Adipocyte (in vitro differentiated cells): ENCODE measurements around the gene OS9.

ENCODE experiments used
- DNase-seq: peaks from one replicate; pipeline ENCODE4 v3.0.0-alpha.2; 2015; ENCODE audit warnings: low read depth
- H3K27me3 ChIP-seq: replicated peaks from 2 replicates; pipeline ENCODE4 v1.7.0; 2013; ENCODE audit warnings: mild to moderate bottlenecking, low read length, moderate library complexity; ENCODE audit not compliant: control insufficient read depth, insufficient read depth
- H3K36me3 ChIP-seq: 2 replicates; pipeline ENCODE4 v1.7.0; 2013; ENCODE audit warnings: low read length, mild to moderate bottlenecking, moderate library complexity; ENCODE audit not compliant: control insufficient read depth, insufficient read depth, severe bottlenecking
- H3K4me1 ChIP-seq: 2 replicates; pipeline ENCODE4 v1.7.0; 2013; ENCODE audit warnings: mild to moderate bottlenecking, low read length, moderate library complexity; ENCODE audit not compliant: control insufficient read depth, insufficient read depth
- H3K4me3 ChIP-seq: 2 replicates; pipeline ENCODE4 v1.7.0; 2013; ENCODE audit warnings: mild to moderate bottlenecking, low read length, moderate library complexity
- H3K9ac ChIP-seq: 2 replicates; pipeline ENCODE4 v1.7.0; 2013; ENCODE audit warnings: mild to moderate bottlenecking, low read length, moderate library complexity
- H3K9me3 ChIP-seq: 2 replicates; pipeline ENCODE4 v1.7.0; 2013; ENCODE audit warnings: mild to moderate bottlenecking, low read length, moderate library complexity; ENCODE audit not compliant: control insufficient read depth

Gene OS9

DNA sequence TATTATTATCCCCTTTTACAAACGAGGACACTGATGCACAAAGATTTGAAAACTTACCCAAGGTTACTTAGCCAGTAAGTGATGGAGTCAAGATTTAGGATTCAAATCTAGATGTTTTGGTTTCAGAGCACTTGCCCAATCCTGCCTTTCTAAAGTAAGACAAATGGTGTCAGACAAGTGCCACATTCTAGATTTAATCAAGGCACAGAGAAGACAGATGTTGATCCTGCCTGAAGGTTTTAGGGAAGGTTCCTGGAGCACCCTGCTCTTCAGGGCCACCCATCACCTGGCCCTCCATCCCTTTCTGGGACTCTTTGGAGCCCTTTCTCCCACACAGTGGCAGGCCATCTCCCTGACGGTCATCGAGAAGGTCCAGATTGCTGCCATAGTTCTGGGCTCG, 63.8 kb downstream of the OS9 start:
- peaks cover 13% of the 10 kb centered on the region for H3K27me3 ChIP-seq
- H3K9ac ChIP-seq, result no peak overlapping the region

DNA sequence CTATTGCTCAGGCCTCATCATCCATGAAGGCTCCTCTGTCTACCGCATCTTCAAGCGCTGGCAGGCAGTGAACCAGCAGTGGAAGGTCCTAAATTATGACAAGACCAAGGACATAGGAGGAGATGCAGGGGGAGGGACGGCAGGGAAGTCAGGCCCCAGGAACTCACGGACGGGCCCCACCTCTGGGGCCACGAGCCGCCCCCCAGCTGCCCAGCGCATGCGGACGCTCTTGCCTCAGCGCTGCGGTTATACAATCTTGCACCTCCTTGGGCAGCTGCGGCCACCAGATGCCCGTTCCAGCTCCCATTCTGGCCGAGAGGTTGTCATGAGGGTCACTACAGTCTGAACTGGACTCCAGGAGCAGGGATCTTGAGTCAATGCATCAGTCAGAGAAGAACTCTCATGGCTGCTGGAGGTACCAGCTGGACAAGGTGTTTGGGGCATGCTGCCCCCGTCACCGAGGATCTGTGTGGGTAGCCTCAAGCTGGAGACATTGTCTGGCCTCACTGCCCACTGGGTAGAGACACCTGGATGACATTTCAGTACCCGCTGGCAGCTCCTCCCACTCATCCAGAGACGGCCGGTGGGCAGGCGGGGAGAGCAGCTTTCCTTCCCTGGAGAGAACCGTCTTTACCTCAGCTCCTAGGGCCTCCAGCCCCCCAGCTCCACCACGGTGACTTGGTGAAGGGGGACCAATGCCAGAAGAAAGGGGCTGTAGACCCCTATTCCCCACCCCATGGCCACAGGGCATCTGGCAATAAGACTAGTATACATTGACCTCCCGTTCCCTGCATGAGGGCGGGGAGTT, 64.8 kb downstream of the OS9 start:
- Histone ChIP-seq H3K4me1 (peaks cover 4% of the 10 kb centered on the region), H3K27me3 (peaks cover 17% of the 10 kb centered on the region), H3K4me3 (no peak overlapping the region), H3K9ac (no peak overlapping the region), H3K36me3 (no peaks in the 10 kb centered on the region), H3K9me3 (no peaks in the 10 kb centered on the region)
- DNase-seq, result no peak

More for the DNA sequence above, 63.8 kb downstream of the OS9 start:
- Histone ChIP-seq H3K9me3 (no peaks in the 10 kb centered on the region), H3K4me1 (peaks cover 6% of the 10 kb centered on the region), H3K36me3 (no peaks in the 10 kb centered on the region), H3K4me3 (no peak overlapping the region)
- no peak for DNase-seq

DNA sequence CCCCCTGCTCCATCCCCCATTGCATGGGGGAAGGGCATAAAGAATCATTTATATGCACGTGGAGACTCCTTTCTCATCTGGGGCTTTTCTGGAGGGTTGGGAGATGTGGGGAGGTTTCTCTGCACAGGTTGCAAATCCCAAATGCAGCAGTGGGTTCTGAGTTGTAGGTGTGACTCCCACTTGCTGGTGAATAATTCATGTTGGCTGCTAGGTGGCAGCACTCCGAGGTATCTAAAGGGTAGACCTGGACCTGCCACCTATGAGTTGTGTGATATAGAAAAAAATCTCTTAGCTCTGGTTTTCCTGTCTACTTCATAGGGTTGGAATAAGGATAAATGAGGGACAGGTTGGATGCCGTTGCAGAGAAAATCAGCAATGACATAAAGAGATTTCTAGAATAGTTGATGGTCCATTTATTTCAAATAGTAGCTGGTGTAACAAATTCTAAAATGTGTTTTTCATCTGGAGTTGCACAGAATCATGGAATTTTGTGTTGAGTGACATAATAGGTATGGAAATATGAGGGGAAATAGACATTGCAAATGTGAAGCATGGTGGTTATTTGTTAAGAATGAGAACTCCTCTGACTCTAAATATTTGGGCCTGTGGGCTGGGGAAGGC, 65.5 kb downstream of the OS9 start:
- no peaks in the 10 kb centered on the region for H3K36me3 ChIP-seq
- H3K9ac ChIP-seq, result no peak overlapping the region
- peaks cover 4% of the 10 kb centered on the region for H3K4me1 ChIP-seq
- peak; percentile 34 for DNase-seq
- peaks cover 22% of the 10 kb centered on the region for H3K27me3 ChIP-seq
- H3K4me3 ChIP-seq, result no peak overlapping the region
- H3K9me3 ChIP-seq, result no peaks in the 10 kb centered on the region

DNA sequence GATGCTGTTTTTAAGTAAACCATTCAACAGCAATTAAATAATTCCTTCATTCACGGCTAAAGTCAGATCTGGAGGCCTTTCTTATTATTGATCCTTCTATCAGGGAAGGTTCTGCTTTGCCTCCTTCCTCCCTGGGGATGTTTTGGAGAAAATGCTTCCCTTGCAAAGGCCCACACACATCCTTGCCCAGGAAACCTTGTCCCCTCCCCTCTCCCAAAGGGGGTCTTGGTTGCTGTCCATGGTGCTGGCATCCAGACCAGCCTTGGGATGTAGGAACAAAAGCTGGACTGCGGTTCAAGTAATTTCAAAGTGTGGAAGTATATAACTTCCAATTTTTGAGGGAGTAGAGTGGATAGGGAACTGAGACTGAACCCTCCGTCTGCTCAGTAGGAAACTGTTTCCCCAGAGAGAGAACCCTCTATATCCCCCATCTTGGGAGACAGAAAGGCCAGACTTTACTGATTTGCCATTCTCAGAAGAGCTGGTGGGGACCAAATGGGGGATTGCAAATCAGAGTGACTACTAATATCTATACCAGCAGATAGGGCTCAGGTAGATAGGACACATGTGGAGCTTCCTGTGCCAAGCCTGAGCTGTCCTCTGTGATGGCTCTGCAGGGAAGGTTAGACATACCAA, 66.5 kb downstream of the OS9 start:
- Histone ChIP-seq H3K27me3 (peaks cover 30% of the 10 kb centered on the region), H3K9ac (no peak overlapping the region), H3K36me3 (no peaks in the 10 kb centered on the region), H3K4me3 (no peak overlapping the region), H3K4me1 (peaks cover 13% of the 10 kb centered on the region), H3K9me3 (no peaks in the 10 kb centered on the region)
- DNase-seq, result no peak

DNA sequence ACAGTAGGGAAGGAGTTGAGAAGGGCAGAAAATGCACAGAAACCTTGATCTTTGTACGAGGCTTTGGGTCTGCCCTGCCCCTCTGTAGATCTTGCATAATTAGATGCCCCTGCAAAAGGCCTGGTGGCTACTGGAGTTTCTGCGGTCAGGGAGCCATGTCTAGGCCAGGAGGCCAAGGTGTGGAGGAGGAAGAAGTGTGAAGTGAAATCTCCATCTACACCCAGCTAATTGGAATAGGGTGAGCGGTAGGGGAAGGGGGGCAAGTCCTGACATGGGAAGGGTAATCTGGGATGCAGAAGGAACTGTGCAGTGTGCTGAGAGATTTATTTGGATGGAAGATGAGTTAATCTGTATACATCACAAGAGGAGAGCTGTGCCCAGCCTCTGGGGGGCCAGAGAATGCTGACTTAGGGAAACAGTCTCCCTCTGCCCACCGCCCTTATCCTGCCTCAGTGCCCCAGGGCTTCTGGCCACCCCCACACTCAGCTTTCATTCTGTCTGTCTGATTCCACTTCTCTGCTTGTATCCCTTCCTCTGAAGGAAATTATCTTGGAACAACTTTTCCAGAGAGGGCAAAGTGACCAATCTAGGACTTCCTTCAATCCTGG, 67.6 kb downstream of the OS9 start:
- Histone ChIP-seq H3K36me3 (no peaks in the 10 kb centered on the region), H3K9ac (no peak overlapping the region), H3K27me3 (peaks cover 38% of the 10 kb centered on the region), H3K4me1 (peaks cover 19% of the 10 kb centered on the region), H3K9me3 (no peaks in the 10 kb centered on the region), H3K4me3 (no peak overlapping the region)
- DNase-seq, result no peak

DNA sequence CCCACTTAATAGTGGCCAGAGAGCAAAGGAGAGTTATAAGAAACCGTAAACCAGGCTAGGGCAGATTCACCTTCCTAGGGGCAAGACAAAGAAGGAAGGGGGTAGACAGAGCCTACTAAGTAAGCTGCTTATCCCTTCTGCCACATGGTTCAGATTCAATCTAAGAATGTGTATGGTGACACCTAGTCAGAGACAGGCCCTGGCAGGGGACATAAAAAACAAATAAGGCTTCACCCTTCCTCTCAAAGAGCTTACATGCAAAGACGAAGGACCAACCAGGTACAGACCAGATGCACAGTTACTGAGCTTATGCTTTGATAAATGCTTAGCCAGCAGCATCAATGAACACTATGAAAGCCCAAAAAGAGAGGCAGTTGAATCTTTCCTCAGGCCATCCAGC, 68.5 kb downstream of the OS9 start:
- no peaks in the 10 kb centered on the region for H3K9me3 ChIP-seq
- peaks cover 28% of the 10 kb centered on the region for H3K4me1 ChIP-seq
- no peak overlapping the region for H3K9ac ChIP-seq
- no peak overlapping the region for H3K4me3 ChIP-seq
- DNase-seq, result no peak
- peaks cover 43% of the 10 kb centered on the region for H3K27me3 ChIP-seq
- no peaks in the 10 kb centered on the region for H3K36me3 ChIP-seq

DNA sequence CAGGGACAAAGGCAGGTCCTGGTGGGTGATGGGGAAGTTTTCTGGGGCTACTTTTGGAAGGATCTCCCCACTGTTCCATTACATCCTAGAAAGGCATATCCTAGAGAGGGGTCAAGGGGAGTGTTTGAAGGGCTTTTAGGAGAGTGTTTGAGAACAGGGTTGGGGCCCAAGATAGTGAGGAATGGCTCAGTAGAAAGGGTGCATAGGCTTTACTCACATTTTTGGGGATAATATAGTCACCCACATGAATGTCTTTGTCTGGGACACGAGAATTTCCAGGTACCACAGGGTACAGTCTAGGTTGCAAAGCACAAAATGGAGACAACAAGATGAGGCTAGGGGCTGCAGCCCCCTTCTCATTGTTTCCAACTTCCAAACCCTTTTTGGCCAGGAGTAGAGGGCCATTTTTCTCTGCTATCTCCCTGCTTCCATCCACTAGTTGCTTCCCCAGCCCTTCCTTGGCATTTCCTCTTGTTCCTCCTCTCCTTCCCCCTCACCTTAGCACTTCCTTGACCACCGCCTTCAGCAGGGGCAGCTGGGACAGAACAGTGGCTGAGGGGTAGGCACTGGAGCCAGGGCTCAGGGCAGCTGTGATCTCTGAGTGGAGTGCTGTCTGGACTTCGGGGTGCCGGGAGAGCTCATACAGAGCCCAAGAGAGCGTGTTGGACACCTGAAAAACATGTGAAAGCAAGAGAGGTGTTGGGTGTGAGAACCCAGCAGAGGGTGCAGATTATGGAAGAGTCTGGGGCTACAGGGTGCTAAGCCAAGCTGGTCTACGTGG, 70.1 kb downstream of the OS9 start:
- Histone ChIP-seq H3K4me1 (peaks cover 29% of the 10 kb centered on the region), H3K27me3 (peaks cover 44% of the 10 kb centered on the region)

DNA sequence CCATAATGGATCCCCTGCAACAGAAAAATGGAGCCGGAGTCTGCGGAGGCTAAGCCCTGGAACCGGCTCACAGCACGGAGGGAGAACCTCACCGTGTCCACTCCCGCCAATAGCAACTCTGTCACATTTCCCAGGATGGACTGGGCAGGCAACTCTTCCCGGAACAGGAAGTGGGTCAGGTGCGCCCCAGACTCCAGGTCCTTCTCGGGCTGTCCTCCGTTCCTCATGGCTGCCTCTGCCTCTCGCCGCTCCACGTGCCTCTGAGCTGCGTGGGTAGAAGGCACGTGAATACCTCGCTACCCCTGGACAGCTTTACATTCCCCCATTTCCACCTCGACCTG, 70.7 kb downstream of the OS9 start:
- Histone ChIP-seq H3K4me3 (peak overlapping the region; percentile 61), H3K9me3 (no peaks in the 10 kb centered on the region), H3K27me3 (peaks cover 44% of the 10 kb centered on the region), H3K36me3 (peaks cover 16% of the 10 kb centered on the region), H3K9ac (no peak overlapping the region), H3K4me1 (peaks cover 29% of the 10 kb centered on the region)
- no peak for DNase-seq

More for the DNA sequence above, 70.1 kb downstream of the OS9 start:
- Histone ChIP-seq H3K4me3 (no peak overlapping the region), H3K36me3 (peaks cover 10% of the 10 kb centered on the region), H3K9ac (no peak overlapping the region), H3K9me3 (no peaks in the 10 kb centered on the region)
- DNase-seq, result no peak

DNA sequence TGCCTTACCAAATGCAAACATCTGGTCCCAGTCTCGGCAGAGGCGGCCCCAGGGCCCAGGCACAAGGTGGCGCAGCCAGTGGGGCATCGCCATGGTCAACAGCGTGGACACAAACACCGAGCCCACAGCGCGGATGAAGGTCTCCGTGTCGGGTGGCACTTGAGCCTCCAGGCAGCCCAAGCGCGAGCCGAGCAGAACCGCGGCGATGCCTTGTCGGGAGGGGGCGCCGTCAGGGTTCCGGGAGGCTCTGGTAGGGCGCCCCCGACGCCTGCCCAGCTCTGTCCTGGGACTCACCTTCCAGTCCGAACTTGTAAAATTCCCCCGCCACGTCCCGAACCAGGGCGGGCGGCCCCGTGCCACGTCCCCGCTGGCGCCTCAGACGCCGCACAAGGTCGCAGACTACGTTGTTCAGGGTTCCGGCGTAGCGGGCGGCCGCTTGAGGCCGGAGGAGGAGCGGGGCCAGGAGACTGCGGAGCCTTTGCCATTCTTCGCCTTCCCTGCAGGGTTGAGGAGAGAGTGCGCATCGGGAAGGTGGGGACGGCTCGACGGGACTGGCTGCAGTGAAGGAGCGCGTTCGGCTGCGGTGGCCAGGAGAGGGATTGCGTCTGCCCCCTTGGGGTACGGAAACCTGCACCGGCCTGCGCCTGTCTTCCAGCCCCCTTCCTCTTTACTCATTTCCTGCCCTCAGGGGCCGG, 71.2 kb downstream of the OS9 start:
- peak overlapping the region; percentile 61 for H3K4me3 ChIP-seq
- H3K27me3 ChIP-seq, result peaks cover 44% of the 10 kb centered on the region
- H3K9me3 ChIP-seq, result no peaks in the 10 kb centered on the region
- DNase-seq, result peak; percentile 55
- peaks cover 21% of the 10 kb centered on the region for H3K36me3 ChIP-seq
- H3K9ac ChIP-seq, result no peak overlapping the region
- peaks cover 29% of the 10 kb centered on the region for H3K4me1 ChIP-seq

DNA sequence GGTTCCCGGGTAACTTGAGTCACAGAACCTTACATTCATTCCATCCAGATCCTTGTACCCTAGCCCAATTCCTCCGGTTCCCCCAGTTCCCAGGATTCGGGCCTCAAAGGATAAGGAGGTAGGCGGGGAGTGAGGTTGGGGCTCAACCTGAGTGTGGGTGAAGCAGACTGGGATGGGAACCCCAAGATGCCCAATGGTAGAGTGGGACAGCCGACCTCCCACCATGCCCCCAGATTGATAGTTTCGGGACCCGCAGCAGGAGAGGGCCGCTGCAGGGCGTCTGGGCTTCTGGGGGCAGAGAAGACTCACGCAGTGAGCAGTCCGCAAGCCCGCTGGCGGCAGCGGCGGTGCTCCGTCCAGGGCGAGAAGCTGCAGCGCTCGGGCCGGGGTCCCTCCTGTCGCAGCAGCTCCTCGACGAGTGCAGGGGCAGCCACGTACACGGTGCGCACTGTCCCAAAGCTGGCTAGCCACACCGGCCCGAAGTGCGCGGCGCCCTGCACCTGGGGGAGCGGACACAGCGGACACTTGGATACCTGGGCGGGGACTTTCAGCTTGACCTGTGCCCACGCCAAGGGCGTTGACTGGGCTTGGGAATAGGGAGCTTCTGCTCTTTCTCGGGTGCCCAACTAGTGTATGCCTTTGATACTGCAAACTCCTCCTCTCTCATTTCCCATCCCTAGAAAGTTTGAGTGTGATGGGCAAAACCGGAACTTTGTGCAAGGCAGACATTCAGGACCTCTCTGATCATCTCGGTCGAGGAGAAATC, 71.9 kb downstream of the OS9 start:
- peak overlapping the region; percentile 38 for H3K4me3 ChIP-seq
- peaks cover 43% of the 10 kb centered on the region for H3K27me3 ChIP-seq

More for the DNA sequence above, 71.9 kb downstream of the OS9 start:
- DNase-seq, result no peak
- Histone ChIP-seq H3K4me1 (peaks cover 32% of the 10 kb centered on the region), H3K36me3 (peaks cover 26% of the 10 kb centered on the region), H3K9ac (no peak overlapping the region), H3K9me3 (no peaks in the 10 kb centered on the region)
